ENCODE results near the gene TENT4A.

The TENT4A gene

GRCh38 chr5:6718161-6718681, 5.0 kb downstream of the TENT4A start:
- no peak overlapping the region for H3K4me3 ChIP-seq (ENCODE audit: low read length in 2 of 2)
- WGBS, 2 donors (ENCODE audit: extremely low coverage in 2 of 2, insufficient read length in 2 of 2, insufficient replicate concordance in 1 of 2): no CpG with 5 or more reads among the region's 14 CpGs
- H3K4me1 ChIP-seq (ENCODE audit: control insufficient read depth in 2 of 2, insufficient read depth in 1 of 2, low read depth in 1 of 2, low read length in 2 of 2): peaks cover 11 to 18% of the 10 kb centered on the region in 2 donors

GRCh38 chr5:6718718-6719117, 5.5 kb downstream of the TENT4A start:
- Histone ChIP-seq H3K9ac (ENCODE audit: low read depth, low read length, poor library complexity) (no peak overlapping the region), H3K27ac (replicated peaks; ENCODE audit: low read length) (no peak overlapping the region), H3K23ac (ENCODE audit: low read depth, low read length, poor library complexity) (no peak overlapping the region), H2BK5ac (ENCODE audit: low read length) (no peak overlapping the region), H3K36me3 (replicated peaks in 1 of 2; ENCODE audit: control insufficient read depth in 2 of 2, insufficient read depth in 2 of 2, low read length in 2 of 2) (peaks cover 6 to 60% of the 10 kb centered on the region in 2 donors), H4K8ac (ENCODE audit: low read depth, low read length) (no peak overlapping the region), H3K4me2 (ENCODE audit: insufficient read depth, low read length, poor library complexity, severe bottlenecking) (no peak overlapping the region), H2BK120ac (ENCODE audit: low read depth, low read length) (no peak overlapping the region), H3K79me1 (ENCODE audit: low read depth, low read length) (peaks cover 17% of the 10 kb centered on the region), H2AFZ (ENCODE audit: low read length) (no peak overlapping the region), H2BK12ac (ENCODE audit: low read length) (no peak overlapping the region), H3K4ac (ENCODE audit: low read length) (no peak overlapping the region), H3K9me3 (replicated peaks in 1 of 2; ENCODE audit: control insufficient read depth in 2 of 2, insufficient read depth in 1 of 2, low read depth in 1 of 2, low read length in 2 of 2) (no peaks in the 10 kb centered on the region), H3K27me3 (ENCODE audit: control insufficient read depth in 3 of 3, insufficient read depth in 3 of 3, low read depth in 1 of 3, low read length in 3 of 3) (no peaks in the 10 kb centered on the region), H3K4me1 (ENCODE audit: control insufficient read depth in 2 of 2, insufficient read depth in 1 of 2, low read depth in 1 of 2, low read length in 2 of 2) (peaks cover 11 to 18% of the 10 kb centered on the region in 2 donors), H2BK15ac (ENCODE audit: low read length) (no peak overlapping the region), H3K14ac (ENCODE audit: low read length) (no peak overlapping the region), H4K91ac (ENCODE audit: low read depth, low read length, poor library complexity) (no peak overlapping the region), H3K4me3 (ENCODE audit: low read length in 2 of 2) (no peak overlapping the region), H3K18ac (ENCODE audit: low read length) (no peak overlapping the region), H2AK5ac (ENCODE audit: low read depth, low read length) (no peak overlapping the region)
- DNase-seq (ENCODE audit: low spot score): no peak
- no CpG with 5 or more reads among the region's 5 CpGs for WGBS, 2 donors (ENCODE audit: extremely low coverage in 2 of 2, insufficient read length in 2 of 2, insufficient replicate concordance in 1 of 2)

More at GRCh38 chr5:6718161-6718681, 5.0 kb downstream of the TENT4A start:
- no peak overlapping the region for H4K91ac ChIP-seq (ENCODE audit: low read depth, low read length, poor library complexity)
- H3K23ac ChIP-seq (ENCODE audit: low read depth, low read length, poor library complexity): no peak overlapping the region
- no peak overlapping the region for H2AFZ ChIP-seq (ENCODE audit: low read length)
- H2AK5ac ChIP-seq (ENCODE audit: low read depth, low read length): no peak overlapping the region
- no peak overlapping the region for H4K8ac ChIP-seq (ENCODE audit: low read depth, low read length)
- no peak overlapping the region for H2BK120ac ChIP-seq (ENCODE audit: low read depth, low read length)
- H3K14ac ChIP-seq (ENCODE audit: low read length): no peak overlapping the region
- peaks cover 17% of the 10 kb centered on the region for H3K79me1 ChIP-seq (ENCODE audit: low read depth, low read length)
- H2BK12ac ChIP-seq (ENCODE audit: low read length): no peak overlapping the region
- H3K27me3 ChIP-seq (ENCODE audit: control insufficient read depth in 3 of 3, insufficient read depth in 3 of 3, low read depth in 1 of 3, low read length in 3 of 3): no peaks in the 10 kb centered on the region
- H2BK15ac ChIP-seq (ENCODE audit: low read length): no peak overlapping the region
- DNase-seq (ENCODE audit: low spot score): no peak
- H3K4me2 ChIP-seq (ENCODE audit: insufficient read depth, low read length, poor library complexity, severe bottlenecking): no peak overlapping the region
- H2BK5ac ChIP-seq (ENCODE audit: low read length): no peak overlapping the region
- H3K4ac ChIP-seq (ENCODE audit: low read length): no peak overlapping the region
- no peak overlapping the region for H3K27ac ChIP-seq (replicated peaks; ENCODE audit: low read length)
- H3K9me3 ChIP-seq (replicated peaks in 1 of 2; ENCODE audit: control insufficient read depth in 2 of 2, insufficient read depth in 1 of 2, low read depth in 1 of 2, low read length in 2 of 2): no peaks in the 10 kb centered on the region
- H3K18ac ChIP-seq (ENCODE audit: low read length): no peak overlapping the region
- H3K9ac ChIP-seq (ENCODE audit: low read depth, low read length, poor library complexity): no peak overlapping the region
- H3K36me3 ChIP-seq (replicated peaks in 1 of 2; ENCODE audit: control insufficient read depth in 2 of 2, insufficient read depth in 2 of 2, low read length in 2 of 2): peaks cover 5 to 55% of the 10 kb centered on the region in 2 donors

GRCh38 chr5:6719417-6719816, 6.2 kb downstream of the TENT4A start:
- H3K4me3 ChIP-seq (ENCODE audit: low read length in 2 of 2): no peak overlapping the region
- WGBS, 2 donors (ENCODE audit: extremely low coverage in 2 of 2, insufficient read length in 2 of 2, insufficient replicate concordance in 1 of 2): no CpG with 5 or more reads among the region's 5 CpGs
- H3K18ac ChIP-seq (ENCODE audit: low read length): no peak overlapping the region
- H3K9ac ChIP-seq (ENCODE audit: low read depth, low read length, poor library complexity): no peak overlapping the region
- H3K23ac ChIP-seq (ENCODE audit: low read depth, low read length, poor library complexity): no peak overlapping the region
- H2AFZ ChIP-seq (ENCODE audit: low read length): no peak overlapping the region
- no peak overlapping the region for H4K91ac ChIP-seq (ENCODE audit: low read depth, low read length, poor library complexity)
- no peak overlapping the region for H2BK12ac ChIP-seq (ENCODE audit: low read length)
- no peak overlapping the region for H2BK5ac ChIP-seq (ENCODE audit: low read length)
- H3K27ac ChIP-seq (replicated peaks; ENCODE audit: low read length): no peak overlapping the region
- H3K9me3 ChIP-seq (replicated peaks in 1 of 2; ENCODE audit: control insufficient read depth in 2 of 2, insufficient read depth in 1 of 2, low read depth in 1 of 2, low read length in 2 of 2): no peaks in the 10 kb centered on the region
- H4K8ac ChIP-seq (ENCODE audit: low read depth, low read length): no peak overlapping the region
- H3K4me2 ChIP-seq (ENCODE audit: insufficient read depth, low read length, poor library complexity, severe bottlenecking): no peak overlapping the region
- no peak for DNase-seq (ENCODE audit: low spot score)
- no peaks in the 10 kb centered on the region for H3K27me3 ChIP-seq (ENCODE audit: control insufficient read depth in 3 of 3, insufficient read depth in 3 of 3, low read depth in 1 of 3, low read length in 3 of 3)
- peaks cover 7 to 67% of the 10 kb centered on the region in 2 donors for H3K36me3 ChIP-seq (replicated peaks in 1 of 2; ENCODE audit: control insufficient read depth in 2 of 2, insufficient read depth in 2 of 2, low read length in 2 of 2)
- no peak overlapping the region for H3K14ac ChIP-seq (ENCODE audit: low read length)
- H2AK5ac ChIP-seq (ENCODE audit: low read depth, low read length): no peak overlapping the region
- no peak overlapping the region for H2BK15ac ChIP-seq (ENCODE audit: low read length)
- H3K4me1 ChIP-seq (ENCODE audit: control insufficient read depth in 2 of 2, insufficient read depth in 1 of 2, low read depth in 1 of 2, low read length in 2 of 2): peaks cover 11 to 18% of the 10 kb centered on the region in 2 donors
- H3K79me1 ChIP-seq (ENCODE audit: low read depth, low read length): peaks cover 17% of the 10 kb centered on the region
- H2BK120ac ChIP-seq (ENCODE audit: low read depth, low read length): no peak overlapping the region
- H3K4ac ChIP-seq (ENCODE audit: low read length): no peak overlapping the region

GRCh38 chr5:6719896-6720560, 6.8 kb downstream of the TENT4A start:
- Histone ChIP-seq H3K4ac (ENCODE audit: low read length) (no peak overlapping the region), H2BK120ac (ENCODE audit: low read depth, low read length) (no peak overlapping the region), H3K27me3 (ENCODE audit: control insufficient read depth in 3 of 3, insufficient read depth in 3 of 3, low read depth in 1 of 3, low read length in 3 of 3) (no peaks in the 10 kb centered on the region), H2AFZ (ENCODE audit: low read length) (no peak overlapping the region), H3K18ac (ENCODE audit: low read length) (no peak overlapping the region), H4K8ac (ENCODE audit: low read depth, low read length) (no peak overlapping the region), H3K9ac (ENCODE audit: low read depth, low read length, poor library complexity) (no peak overlapping the region), H3K36me3 (replicated peaks in 1 of 2; ENCODE audit: control insufficient read depth in 2 of 2, insufficient read depth in 2 of 2, low read length in 2 of 2) (peaks cover 9 to 71% of the 10 kb centered on the region in 2 donors), H4K91ac (ENCODE audit: low read depth, low read length, poor library complexity) (no peak overlapping the region), H3K14ac (ENCODE audit: low read length) (no peak overlapping the region), H3K4me1 (ENCODE audit: control insufficient read depth in 2 of 2, insufficient read depth in 1 of 2, low read depth in 1 of 2, low read length in 2 of 2) (peaks cover 11 to 16% of the 10 kb centered on the region in 2 donors), H3K4me2 (ENCODE audit: insufficient read depth, low read length, poor library complexity, severe bottlenecking) (no peak overlapping the region), H3K4me3 (ENCODE audit: low read length in 2 of 2) (no peak overlapping the region), H2BK12ac (ENCODE audit: low read length) (no peak overlapping the region), H3K23ac (ENCODE audit: low read depth, low read length, poor library complexity) (no peak overlapping the region), H2AK5ac (ENCODE audit: low read depth, low read length) (no peak overlapping the region), H3K9me3 (replicated peaks in 1 of 2; ENCODE audit: control insufficient read depth in 2 of 2, insufficient read depth in 1 of 2, low read depth in 1 of 2, low read length in 2 of 2) (no peaks in the 10 kb centered on the region), H2BK15ac (ENCODE audit: low read length) (no peak overlapping the region), H3K79me1 (ENCODE audit: low read depth, low read length) (peaks cover 17% of the 10 kb centered on the region), H2BK5ac (ENCODE audit: low read length) (no peak overlapping the region), H3K27ac (replicated peaks; ENCODE audit: low read length) (no peak overlapping the region)
- WGBS, 2 donors (ENCODE audit: extremely low coverage in 2 of 2, insufficient read length in 2 of 2, insufficient replicate concordance in 1 of 2): no CpG with 5 or more reads among the region's 5 CpGs
- DNase-seq (ENCODE audit: low spot score): no peak
